SK-N-SH treated with all-trans-retinoic acid at 6 μM for 48 hours (cell line): ENCODE data around the gene PDRG1.

Experiments used
- ARNTL ChIP-seq: fragments of 450-650 bp; formaldehyde crosslinking; IDR thresholded peaks from 2 replicates; pipeline ENCODE4 v1.5.0; 2020; ENCODE audit warnings: low read depth, mild to moderate bottlenecking, moderate library complexity, borderline replicate concordance
- ESRRG ChIP-seq: fragments of 250-450 bp; sonication (Bioruptor Pico); IDR thresholded peaks from 2 replicates; pipeline ENCODE4 v1.6.1; 2021; ENCODE audit warnings: mild to moderate bottlenecking
- GLIS3 ChIP-seq: fragments of 250-450 bp; sonication (Bioruptor Pico); IDR thresholded peaks from 2 replicates; pipeline ENCODE4 v1.5.0; 2020; ENCODE audit warnings: mild to moderate bottlenecking, moderate library complexity
- PPARA ChIP-seq: fragments of 250-450 bp; sonication (Bioruptor Pico); IDR thresholded peaks from 2 replicates; pipeline ENCODE4 v1.5.0; 2020; ENCODE audit warnings: mild to moderate bottlenecking, borderline replicate concordance
- SNAI2 ChIP-seq: fragments of 250-450 bp; sonication (Bioruptor Pico); IDR thresholded peaks from 2 replicates; pipeline ENCODE4 v1.5.0; 2020; ENCODE audit warnings: mild to moderate bottlenecking, moderate library complexity
- TCF4 ChIP-seq: fragments of 250-450 bp; sonication (Bioruptor Pico); IDR thresholded peaks from 2 replicates; pipeline ENCODE4 v1.8.0; 2021; ENCODE audit warnings: mild to moderate bottlenecking, moderate library complexity, borderline replicate concordance
- TSHZ2 ChIP-seq: fragments of 250-450 bp; sonication (Bioruptor Pico); IDR thresholded peaks from 2 replicates; pipeline ENCODE4 v1.5.0; 2020; ENCODE audit warnings: mild to moderate bottlenecking, moderate library complexity
- ZFP3 ChIP-seq: fragments of 250-450 bp; sonication (Bioruptor Pico); IDR thresholded peaks from 2 replicates; pipeline ENCODE4 v1.5.0; 2020; ENCODE audit warnings: mild to moderate bottlenecking, moderate library complexity
- ZFP30 ChIP-seq: fragments of 450-650 bp; formaldehyde crosslinking; IDR thresholded peaks from 2 replicates; pipeline ENCODE4 v1.5.0; 2022; ENCODE audit warnings: mild to moderate bottlenecking, moderate library complexity
- ZNF8 ChIP-seq: fragments of 450-650 bp; formaldehyde crosslinking; IDR thresholded peaks from 2 replicates; pipeline ENCODE4 v1.5.0; 2020; ENCODE audit warnings: mild to moderate bottlenecking, moderate library complexity
- TF ChIP-seq, protein P1 (sequence below): fragments of 250-450 bp; sonication (Bioruptor Pico); IDR thresholded peaks from 2 replicates; pipeline ENCODE4 v1.5.1; 2021; ENCODE audit warnings: mild to moderate bottlenecking, moderate library complexity

DNA sequence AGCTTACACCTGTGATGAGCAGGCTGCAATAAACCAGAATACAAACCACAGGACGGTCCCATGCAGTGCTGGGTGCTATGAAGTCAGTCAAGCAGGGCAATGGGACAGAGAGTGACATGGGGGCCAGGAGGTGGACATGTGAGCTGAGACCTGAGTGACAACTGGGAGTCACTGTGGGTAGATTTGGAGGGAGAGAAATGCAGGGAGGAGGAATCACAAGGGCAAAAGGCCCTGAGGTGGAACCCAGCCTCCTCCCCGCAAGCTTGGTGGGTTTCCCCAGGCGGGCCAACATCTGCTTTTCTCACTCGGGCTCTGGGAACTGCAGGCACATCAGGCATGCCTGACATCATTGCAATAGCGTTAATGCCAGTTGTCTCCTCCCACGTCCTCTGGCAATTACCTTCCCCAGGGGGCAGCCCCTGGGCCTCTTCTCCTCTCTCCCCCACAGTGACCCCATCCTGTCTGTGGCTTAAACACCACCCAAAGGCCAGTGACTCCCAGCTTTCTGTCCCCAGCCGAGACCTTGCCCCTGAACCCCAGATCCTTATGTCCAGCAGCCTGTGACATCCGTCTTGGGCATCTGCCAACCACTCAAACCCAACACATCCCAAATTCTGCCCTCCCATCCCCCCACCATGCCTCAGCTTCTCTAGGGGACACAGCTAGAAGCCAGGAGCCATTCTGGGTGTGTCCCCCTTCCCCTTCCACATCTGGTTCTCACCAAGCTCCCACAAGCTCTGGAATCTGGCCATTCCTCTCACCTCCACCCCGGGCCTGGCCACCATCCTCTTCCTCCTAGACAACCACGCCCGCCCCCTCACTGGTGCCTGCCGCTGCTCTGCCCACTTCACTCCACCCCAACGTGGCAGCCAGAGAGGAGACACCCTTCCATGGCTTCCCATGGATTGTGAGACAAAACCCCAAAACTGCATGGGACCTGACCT is 28.2 kb downstream of the PDRG1 start:
- no peak for TF ChIP-seq TCF4 (CRISPR knock-in tag)
- no peak for TF ChIP-seq ZFP3 (CRISPR knock-in tag)
- no peak for TF ChIP-seq GLIS3 (CRISPR knock-in tag)
- no peak for TF ChIP-seq SNAI2 (CRISPR knock-in tag)
- TF ChIP-seq, protein P1, sequence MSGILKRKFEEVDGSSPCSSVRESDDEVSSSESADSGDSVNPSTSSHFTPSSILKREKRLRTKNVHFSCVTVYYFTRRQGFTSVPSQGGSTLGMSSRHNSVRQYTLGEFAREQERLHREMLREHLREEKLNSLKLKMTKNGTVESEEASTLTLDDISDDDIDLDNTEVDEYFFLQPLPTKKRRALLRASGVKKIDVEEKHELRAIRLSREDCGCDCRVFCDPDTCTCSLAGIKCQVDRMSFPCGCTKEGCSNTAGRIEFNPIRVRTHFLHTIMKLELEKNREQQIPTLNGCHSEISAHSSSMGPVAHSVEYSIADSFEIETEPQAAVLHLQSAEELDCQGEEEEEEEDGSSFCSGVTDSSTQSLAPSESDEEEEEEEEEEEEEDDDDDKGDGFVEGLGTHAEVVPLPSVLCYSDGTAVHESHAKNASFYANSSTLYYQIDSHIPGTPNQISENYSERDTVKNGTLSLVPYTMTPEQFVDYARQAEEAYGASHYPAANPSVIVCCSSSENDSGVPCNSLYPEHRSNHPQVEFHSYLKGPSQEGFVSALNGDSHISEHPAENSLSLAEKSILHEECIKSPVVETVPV, result no peak
- TF ChIP-seq ARNTL (CRISPR knock-in tag), result no peak
- TF ChIP-seq ESRRG (CRISPR knock-in tag), result no peak
- TF ChIP-seq ZNF8 (CRISPR knock-in tag), result no peak
- no peak for TF ChIP-seq ZFP30 (CRISPR knock-in tag)
- TF ChIP-seq TSHZ2 (CRISPR knock-in tag), result no peak
- no peak for TF ChIP-seq PPARA (CRISPR knock-in tag)
